AG09309 (cell line): ENCODE data around the gene IRX2.
A peak's percentile ranks its signal among the peaks of the same experiment; 100 is the strongest.

Experiments used
- DNase-seq: peaks from one replicate; pipeline ENCODE4 v3.0.0-alpha.2; 2010; ENCODE audit warnings: low read depth
- H3K4me3 ChIP-seq: 2 replicates; pipeline ENCODE4 v1.5.1; 2011; ENCODE audit warnings: mild to moderate bottlenecking, low read depth, low read length, moderate library complexity; ENCODE audit not compliant: control insufficient read depth
- TF ChIP-seq, protein P1 (sequence below): IDR thresholded peaks from 2 replicates; pipeline ENCODE4 v1.5.1; 2011; ENCODE audit warnings: mild to moderate bottlenecking, low read depth, low read length, inconsistent platforms; ENCODE audit not compliant: insufficient read depth, control insufficient read depth; ENCODE audit errors: missing control alignments

Gene IRX2

DNA sequence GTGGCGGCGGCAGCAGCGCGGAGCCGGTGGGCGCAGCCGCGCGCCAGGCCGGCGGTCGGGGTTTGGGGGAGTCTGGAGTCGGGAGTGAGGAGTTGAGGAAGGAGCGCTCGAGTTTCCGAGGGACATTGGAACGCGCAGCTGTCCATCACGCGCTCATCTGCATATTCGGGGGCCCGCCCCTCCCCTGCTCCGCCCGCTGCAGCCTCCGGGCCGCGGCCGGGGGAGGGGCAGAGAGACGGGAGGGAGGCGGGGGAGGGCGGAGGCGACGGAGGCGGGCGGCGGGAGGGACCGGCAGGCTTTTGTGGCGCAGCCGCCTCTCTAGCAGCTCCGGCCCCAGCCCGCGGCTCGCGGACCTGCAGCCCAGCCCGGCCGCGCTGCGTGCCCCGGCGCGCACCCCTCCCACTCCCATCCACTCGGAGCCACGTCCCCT lies at the start of gene IRX2:
IRX2 (minus strand) TSS at position 86 of the 430 bp plus-strand sequence. CDS start 264 bp downstream, outside the sequence.
- peak within 1 kb of the TSS; percentile 49 for H3K4me3 ChIP-seq
- DNase-seq: peak; percentile 45
- TF ChIP-seq, protein P1, sequence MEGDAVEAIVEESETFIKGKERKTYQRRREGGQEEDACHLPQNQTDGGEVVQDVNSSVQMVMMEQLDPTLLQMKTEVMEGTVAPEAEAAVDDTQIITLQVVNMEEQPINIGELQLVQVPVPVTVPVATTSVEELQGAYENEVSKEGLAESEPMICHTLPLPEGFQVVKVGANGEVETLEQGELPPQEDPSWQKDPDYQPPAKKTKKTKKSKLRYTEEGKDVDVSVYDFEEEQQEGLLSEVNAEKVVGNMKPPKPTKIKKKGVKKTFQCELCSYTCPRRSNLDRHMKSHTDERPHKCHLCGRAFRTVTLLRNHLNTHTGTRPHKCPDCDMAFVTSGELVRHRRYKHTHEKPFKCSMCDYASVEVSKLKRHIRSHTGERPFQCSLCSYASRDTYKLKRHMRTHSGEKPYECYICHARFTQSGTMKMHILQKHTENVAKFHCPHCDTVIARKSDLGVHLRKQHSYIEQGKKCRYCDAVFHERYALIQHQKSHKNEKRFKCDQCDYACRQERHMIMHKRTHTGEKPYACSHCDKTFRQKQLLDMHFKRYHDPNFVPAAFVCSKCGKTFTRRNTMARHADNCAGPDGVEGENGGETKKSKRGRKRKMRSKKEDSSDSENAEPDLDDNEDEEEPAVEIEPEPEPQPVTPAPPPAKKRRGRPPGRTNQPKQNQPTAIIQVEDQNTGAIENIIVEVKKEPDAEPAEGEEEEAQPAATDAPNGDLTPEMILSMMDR: no peak

DNA sequence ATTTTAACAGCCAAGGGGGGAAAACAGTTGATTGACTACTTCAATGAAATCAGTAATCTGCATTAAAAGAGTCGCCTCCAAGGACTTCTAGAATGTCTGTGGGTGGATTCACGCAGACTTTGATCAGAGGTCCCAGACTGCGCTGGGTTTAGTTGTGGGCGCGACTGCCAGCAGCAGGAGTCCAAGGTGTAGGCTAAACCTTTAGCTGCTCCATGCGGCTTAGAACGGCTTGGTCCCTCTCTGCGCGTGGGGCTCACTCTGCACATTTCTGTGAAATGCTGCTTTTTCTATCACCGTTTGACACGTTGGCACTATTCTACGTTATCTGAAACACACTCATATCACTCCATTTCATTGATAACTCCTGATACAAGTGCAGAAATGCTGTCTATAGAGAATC lies 48.6 kb upstream of the IRX2 start:
- no peak for DNase-seq
- TF ChIP-seq, protein P1: no peak
- H3K4me3 ChIP-seq: no peak overlapping the region

DNA sequence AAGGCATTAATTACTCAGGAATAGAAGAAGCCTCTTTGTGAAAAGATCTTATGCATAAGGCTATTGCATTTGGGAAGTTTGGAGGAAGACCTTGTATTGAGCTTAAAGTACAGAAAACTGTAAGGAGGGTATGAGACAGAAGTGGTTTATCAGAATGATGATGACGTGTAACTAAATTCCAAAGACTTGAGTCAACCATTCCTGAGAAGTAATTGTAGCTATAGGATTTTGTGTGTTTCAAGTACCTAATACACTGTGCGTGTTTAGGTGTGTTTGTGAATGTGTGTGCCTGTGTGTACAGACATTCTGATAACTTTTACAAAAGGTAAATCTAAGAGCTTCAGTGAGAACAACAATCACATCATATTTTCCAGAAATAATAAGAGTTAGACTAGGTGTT lies 46.5 kb upstream of the IRX2 start:
- TF ChIP-seq, protein P1: no peak
- no peak overlapping the region for H3K4me3 ChIP-seq
- DNase-seq: no peak

DNA sequence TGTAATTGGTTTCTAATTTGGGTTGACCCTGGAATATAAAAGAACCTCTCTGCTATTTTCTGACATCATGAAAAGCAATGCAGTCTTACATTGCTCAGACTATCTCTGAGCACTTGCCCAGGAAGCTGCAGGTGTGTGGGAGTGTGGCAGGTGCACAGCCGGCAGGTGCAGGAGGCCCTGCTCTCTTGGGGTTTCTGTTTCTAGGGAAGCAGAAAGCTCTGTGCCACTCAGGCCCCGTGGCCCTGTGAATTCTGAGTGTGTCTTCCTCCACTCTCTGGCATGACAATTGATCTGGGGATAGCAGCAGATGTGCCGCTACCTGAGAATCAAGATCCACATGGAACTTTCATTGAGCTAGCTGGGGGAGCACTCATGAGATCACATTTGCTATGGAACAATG lies 45.7 kb upstream of the IRX2 start:
- no peak overlapping the region for H3K4me3 ChIP-seq
- no peak for DNase-seq
- TF ChIP-seq, protein P1: no peak

DNA sequence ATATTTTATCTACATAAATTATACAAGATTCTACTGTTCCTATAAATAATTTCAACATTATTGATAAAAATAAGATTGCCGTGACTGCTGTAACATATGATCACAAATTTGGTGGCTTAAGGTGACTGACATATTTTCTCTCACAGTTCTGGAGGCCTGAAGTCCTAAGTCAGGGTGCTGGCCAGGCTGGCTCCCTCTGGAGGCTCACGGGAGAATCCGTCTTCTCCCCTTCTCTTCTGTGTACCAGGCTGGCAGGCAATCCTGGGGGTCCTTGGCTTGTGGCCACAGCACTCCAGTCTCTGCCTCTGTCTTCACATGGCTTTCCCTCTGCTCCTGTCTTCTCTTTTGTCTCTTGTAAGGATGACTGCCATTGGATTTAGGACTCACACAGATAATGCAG lies 31.7 kb upstream of the IRX2 start:
- TF ChIP-seq, protein P1: peak; percentile 13
- DNase-seq: no peak
- no peak overlapping the region for H3K4me3 ChIP-seq

DNA sequence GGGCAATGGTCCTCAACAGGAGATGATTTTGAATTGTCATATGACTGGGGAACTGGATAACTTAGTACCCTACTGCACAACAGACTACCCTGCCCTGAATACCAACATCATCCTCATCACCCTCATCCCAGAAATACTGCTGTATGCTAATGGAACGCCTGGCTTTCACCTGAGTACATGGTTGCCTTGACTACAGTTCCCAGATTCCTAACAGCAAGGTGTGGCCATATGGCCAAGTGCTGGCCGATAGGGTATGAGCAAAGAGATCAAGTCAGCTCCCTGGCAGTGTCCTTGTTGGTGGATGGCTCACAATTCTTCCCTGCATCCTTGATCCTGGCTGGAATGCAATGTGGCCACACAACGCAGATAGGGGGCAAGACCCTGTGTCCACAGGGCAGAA lies 31.2 kb upstream of the IRX2 start:
- TF ChIP-seq, protein P1: no peak
- DNase-seq: no peak
- no peak overlapping the region for H3K4me3 ChIP-seq

DNA sequence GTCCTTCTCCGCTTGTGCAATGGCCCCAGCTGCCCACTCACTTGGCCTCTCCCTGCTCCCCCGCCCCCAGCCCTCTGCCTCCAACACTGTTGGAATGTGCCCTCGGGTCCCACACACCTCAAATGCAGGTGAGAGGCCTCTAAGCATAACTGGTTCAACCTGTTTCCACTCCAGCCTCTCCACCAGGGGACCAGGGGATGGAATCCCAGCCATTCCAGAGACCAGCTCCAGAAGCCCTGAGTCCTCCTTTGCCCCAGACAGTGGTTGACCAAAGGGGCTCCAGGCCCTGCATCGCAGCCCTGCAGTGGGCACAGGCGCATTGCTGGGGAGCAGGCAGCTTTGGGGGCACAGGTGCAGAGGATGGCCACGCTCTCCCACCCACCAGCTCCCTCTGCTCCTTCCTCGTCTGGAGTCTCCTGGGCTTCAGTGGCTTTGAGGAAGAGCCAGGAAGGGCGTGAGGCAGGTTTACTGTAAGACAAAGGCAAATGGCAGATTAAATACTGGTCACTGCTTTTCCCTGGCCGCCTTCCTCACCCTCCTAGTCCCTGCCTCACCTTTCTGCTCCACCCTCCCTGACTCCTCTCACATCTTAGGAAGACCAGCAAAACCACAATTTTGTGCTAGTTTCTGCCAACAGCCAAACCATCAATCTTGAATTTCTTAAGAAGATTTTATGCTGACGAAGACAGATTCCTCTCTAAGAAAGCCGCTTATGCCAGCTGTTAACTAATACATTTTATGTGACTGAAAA lies 29.1 kb upstream of the IRX2 start:
- no peak for DNase-seq

More for the DNA sequence above, 29.1 kb upstream of the IRX2 start:
- TF ChIP-seq, protein P1: no peak
- H3K4me3 ChIP-seq: no peak overlapping the region
